Hematopoietic multipotent progenitor cell treated with erythropoietin and hydrocortisone succinate and interleukin-3 and kit ligand, for 17 days (in vitro differentiated cells): Measurements from ENCODE around the gene LRPAP1.

Experiments used
- DNase-seq: peaks from one replicate; pipeline ENCODE4 v3.0.0-alpha.2; 2015; ENCODE audit warnings: low spot score

The LRPAP1 gene

DNA sequence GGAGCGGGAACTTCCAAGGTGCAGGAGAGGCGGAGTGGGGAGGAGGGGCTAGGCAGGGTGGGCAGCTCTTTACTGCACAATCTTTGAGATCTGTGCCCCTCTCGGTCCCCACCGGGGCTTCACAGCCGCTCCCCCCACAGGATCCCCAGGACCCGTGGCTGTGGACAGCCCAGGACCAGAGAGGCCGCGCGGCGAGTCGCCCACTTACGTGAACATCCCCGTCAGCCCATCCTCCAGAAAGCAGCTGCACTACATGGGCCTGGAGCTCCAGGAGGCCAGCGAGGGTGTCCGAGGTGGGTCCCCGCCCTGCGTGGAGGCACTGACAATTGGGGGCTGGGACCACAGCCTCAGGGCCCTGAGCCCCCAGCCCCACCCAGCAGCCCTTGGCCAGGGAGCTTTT lies 32.1 kb downstream of the LRPAP1 start:
- DNase-seq = no peak

DNA sequence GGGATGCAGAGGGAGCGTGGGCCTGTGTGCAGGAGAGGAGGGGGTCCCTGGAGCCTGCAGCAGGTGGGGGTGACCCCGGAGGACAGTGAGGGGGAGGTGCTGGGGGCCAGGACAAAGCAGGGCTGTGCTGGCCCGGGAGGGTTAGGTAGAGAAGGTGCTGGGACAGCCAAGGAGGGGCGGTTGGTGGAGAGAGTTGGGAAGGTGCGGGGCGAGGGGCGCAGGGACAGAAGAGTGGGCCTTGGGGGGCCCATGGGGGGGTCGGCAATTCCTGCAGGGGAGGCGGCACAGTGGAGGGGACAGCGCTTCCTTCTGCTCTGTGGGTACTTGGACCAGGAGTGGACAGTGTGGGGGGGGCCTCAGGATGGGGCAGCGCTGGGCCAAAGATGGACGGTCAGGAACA lies 32.5 kb downstream of the LRPAP1 start:
- no peak for DNase-seq

GRCh38 chr4:3498901-3499510 lies 33.2 kb downstream of the LRPAP1 start:
- no peak for DNase-seq

- no peak for DNase-seq
These were observed 33.8 kb downstream of the LRPAP1 start for GRCh38 chr4:3498407-3498806.

DNA sequence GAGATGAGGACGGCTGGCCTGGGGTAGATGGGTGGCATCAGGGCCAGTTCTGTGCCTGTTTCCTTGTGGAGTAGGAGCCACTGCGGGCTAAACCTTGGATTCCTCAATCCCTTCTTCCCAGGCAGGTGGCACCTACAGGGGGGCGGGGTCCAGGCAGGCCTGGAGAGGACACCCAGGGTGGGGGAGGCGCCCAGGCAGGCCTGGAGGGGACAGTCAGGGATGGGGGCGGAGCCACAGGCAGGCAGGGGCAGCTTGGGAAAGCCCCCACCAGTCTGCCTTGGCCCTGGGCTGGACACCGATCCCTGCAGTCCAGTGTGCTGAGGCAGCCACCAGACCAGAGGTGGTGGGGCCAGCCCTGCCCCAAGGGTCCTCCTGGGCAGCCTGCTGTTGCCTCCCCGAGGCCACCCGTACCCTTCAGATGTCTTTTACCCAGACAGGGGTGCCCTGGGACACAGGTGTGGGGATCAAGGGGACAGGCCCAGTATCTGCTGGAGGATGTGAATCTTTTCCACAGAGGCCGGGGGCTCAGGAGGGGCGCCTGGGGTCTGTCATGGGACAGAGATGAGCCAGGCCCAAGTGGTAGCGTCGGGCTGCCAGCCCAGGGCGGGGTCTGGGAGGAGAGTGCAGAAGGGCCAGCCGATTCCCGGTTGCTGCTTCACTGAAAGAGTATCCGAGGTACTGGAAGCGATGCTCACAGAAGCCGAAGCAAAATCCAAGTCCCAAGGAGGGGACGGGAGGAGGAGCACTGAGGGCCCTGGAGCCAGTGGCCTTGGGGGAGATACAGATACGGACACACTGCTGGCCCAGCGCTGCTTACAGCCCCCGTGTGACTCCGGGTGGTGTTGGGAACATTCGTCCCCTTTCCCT lies 34.5 kb downstream of the LRPAP1 start:
- no peak for DNase-seq

DNA sequence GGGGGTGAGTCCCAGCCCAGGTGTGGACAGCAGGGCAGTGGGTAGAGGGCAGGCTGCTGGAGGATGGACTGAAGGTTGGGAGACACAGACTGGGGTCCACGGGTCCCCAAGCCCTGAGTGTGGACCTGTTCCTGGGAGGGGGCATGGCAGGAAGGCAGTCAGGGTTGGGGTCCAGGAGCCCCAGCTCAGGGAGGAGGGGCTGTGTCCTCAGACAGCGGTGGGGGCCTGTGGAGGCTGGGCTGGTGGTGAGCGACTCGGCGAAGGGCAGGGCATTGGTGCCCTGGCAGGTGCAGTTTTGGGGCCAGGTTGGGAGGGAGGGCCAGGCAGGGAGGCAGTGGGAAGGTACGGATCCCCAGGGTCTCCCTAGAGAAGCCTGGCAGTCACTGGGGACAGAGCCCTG lies 35.1 kb downstream of the LRPAP1 start:
- DNase-seq = no peak

DNA sequence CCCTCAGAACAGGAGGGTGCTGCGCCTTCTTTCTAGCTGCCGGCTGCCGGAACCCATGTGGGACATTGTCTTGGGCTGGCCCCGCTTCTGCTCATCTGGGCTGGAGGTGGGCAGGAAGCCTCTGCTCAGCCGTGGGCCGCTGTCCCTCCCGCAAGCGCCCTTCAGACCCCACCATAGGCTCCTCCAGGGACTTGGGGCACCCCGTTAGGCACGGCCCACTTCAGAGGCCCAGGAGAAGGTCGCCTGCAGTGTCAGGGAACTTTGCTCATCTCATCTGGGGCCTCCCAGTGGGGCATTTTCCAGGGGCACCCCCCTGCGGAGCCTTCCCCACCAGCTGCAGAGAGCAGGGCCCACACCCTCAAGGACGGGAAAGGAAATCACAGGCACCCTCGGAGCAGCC lies 36.2 kb downstream of the LRPAP1 start:
- DNase-seq = no peak

- no peak for DNase-seq
These were observed 36.8 kb downstream of the LRPAP1 start for GRCh38 chr4:3495204-3495975.

DNA sequence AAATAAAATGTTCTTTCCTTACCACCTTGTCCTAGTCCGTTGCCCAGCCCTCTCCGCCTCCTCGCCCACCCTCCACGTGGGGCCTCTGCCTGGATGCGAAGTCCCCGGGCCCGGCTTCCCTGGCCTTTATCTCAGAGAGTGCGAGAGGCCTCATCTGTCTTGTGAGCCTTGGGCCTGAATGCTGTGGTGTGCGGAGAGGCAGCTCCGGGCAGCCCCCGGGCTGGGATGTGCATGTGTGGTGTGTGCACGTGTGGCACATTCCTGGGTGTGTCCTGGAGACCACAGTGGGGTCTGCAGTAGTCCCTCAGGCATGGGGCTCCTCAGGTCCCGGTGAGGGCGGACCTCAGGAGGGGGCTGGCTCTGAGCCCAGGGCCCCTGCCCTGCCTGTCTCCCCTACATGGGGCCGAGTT lies 37.8 kb downstream of the LRPAP1 start:
- DNase-seq = no peak

- no peak for DNase-seq
These were observed 38.3 kb downstream of the LRPAP1 start for GRCh38 chr4:3493720-3494461.

- DNase-seq = no peak
These were observed 39.2 kb downstream of the LRPAP1 start for GRCh38 chr4:3492741-3493719.

DNA sequence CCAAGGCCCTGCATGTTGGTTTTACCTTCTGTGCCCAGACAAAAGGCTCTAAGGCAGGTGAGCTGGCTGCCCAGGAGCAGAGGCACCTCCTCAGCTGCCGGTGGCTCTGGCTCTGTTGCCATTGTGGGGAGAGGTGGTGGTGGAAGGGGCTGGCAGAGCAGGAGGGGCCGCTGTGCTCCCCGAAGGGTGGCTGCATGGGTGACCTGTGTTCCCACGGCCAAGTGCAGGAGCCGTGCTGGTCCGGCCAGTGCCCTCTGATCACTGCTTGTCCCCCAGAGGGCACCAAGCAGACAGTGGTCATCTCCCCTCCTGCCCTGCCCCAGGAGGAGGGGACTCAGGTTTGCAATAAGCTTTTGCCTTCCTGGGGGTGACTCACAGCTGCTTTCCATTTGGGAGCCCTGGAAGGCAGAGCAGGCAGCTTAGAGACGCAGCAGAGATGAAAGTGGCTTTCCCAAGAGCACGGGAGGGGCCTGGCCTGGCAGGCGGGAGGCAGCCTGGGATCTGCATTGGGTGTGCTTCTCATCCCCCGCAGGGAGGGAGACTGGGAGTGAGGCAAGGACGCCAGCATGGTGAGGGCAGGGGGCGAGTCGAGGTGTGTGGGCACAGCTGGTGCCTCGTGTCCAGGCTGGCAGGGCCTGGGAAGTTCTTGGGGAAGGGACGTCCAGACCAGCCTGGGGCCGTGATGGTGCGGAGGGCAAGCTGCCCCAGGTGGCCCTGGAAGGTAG lies 40.4 kb downstream of the LRPAP1 start:
- DNase-seq = no peak

DNA sequence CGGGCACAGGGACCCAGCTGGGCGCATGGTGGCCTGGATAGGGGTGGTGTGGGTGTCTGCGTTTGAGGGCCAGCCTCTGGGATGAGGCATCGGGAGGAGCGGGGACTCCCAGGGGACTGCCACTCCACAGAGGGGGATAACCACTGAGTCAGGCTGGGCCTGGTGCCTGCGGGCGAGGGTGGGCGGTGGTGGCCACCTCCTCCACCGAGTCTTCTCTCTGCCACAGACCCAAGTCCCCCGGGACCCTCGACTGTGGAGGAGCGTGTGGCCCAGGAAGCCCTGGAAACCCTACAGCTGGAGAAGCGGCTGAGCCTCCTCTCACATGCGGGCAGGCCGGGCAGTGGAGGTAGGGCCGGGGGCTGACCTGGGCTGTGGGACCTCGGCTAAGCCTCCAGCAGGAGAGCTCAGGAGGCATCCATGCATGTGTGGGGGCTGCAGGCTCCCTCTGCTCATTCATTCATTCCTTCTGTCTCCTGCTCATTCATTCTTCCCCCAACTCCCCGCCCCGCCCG lies 42.7 kb downstream of the LRPAP1 start:
- no peak for DNase-seq

GRCh38 chr4:3488820-3489219 lies 43.4 kb downstream of the LRPAP1 start:
- no peak for DNase-seq

DNA sequence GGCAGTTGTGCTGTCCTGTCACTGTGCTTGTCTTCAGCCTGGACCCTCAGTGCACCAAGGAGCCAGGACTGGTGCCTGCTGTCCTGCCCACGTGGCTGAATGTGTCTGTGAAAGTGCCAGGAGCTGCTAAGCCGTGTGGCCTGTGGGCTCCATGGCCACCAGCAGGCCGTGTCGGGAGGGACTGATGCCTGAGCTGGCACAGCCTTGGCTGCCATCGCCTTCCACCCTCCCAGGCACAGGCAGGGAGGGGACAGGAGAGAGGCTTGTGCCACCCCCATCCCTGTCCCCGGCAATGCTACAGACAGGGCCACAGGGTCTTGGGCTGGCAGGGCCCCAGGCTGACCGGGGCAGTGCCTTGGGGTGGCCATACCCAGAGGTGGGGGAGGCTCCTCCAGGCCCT lies 44.4 kb downstream of the LRPAP1 start:
- DNase-seq = no peak

DNA sequence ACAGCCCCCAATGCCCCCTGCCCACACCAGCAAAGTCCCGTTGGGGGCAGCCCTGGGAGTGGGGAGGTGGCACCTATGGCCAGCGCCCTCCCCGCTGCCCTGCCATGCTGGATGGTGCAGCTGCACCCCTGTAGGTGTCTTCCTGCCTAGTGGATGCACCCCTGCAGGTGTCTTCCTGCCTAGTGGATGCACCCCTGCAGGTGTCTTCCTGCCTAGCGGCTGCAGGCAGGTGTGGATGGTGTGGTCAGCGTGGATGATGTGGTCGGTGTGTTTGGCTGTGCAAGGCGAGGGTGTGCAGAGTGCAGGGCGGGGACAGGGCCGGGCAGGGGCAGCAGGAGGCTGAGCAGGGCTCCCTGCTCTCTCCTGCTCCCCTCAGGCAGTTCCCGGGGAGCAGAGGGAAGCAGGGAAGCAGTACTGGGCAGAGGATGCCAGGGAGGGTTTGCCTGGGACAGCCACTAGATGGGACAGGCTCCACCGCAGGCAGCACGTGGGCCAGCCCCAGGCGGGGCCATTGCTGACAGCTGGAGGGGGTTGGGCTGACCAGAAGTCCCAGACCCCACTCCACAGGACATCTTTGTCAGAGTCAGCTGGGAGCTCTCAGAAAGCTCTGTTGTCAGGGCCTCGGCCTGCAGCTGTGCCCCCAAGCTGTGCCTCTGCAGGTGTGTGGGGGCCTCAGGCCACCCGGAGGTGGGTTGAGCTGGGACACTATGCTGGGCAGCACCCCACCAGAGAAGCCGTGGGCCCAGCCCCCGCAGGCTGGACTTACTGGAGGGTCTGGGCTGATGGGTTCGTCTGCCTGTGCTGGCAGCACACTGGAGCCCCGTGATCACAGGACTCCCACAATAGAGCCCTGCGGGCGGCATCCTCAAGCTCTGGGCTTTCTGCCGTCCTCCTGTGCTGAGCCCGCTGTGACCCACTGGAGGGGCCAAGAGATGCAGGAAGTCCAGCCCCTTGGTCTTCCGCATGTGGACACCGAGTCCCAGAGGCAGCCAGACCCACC lies 45.4 kb downstream of the LRPAP1 start:
- no peak for DNase-seq

GRCh38 chr4:3485886-3486540 lies 46.2 kb downstream of the LRPAP1 start:
- DNase-seq = no peak
